ENCODE measurements around the gene MRPL45. TPM values are rescaled to one million over a fixed set of nuclear protein-coding genes. Genes with fewer than 3 reads are reported as not detected.

MRPL45 gene
- total RNA-seq, 2 experiments from 2014 or later: 54.4 to 57.4 TPM

DNA sequence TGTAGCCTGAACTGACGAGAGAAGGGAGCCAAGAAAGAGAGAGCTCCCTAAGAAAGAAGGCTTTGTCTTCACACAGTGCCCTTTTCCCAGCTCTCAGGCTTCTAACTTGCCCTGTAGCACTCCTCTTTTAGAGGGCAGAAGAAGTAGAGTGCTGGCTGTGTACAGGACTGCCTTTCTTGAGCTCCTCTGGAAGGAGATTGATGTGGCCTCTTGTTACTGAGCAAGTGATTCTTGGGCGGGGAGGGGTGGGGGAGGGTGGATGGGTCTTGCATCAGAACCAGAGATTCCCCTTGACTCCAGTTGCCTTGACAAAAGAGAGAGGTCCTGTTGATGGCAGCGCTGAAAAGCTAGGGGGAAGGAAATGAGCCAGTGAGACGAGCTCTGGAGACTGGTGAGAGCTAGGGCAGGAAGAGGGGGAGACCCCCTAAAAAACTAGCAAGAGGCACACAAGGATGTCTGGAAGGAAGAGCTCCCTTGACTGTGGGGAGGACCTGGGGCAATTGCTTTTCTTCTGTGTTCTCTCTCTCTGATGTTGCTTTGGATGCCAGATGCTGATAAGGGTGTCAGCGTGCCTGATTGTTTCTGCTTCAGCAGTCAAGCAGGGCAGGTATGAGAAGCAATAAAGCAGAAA is 28.4 kb downstream of the MRPL45 start:
- Mint-ChIP-seq H3K27me3 (no peaks in the 10 kb centered on the region), H3K9me3 (ENCODE audit: low read depth) (no peaks in the 10 kb centered on the region), H3K4me1 (peaks cover 11% of the 10 kb centered on the region), H3K36me3 (ENCODE audit: low read depth) (peaks cover 22% of the 10 kb centered on the region), H3K27ac (peak overlapping the region; percentile 27), H3K4me3 (no peak overlapping the region)
- DNase-seq (no peak), ATAC-seq (peak; percentile 31)
- intact Hi-C loops (cut with DNase I, micrococcal nuclease): no loop called here
- POLR2A ChIA-PET: no interaction called here
- CTCF ChIA-PET: interaction anchor here (0.9 to 1.6 kb wide), 4 partner anchors 8 to 89 kb away, joined by 3 to 7 read pairs (median 3); no protein-coding TSS in a partner anchor

DNA sequence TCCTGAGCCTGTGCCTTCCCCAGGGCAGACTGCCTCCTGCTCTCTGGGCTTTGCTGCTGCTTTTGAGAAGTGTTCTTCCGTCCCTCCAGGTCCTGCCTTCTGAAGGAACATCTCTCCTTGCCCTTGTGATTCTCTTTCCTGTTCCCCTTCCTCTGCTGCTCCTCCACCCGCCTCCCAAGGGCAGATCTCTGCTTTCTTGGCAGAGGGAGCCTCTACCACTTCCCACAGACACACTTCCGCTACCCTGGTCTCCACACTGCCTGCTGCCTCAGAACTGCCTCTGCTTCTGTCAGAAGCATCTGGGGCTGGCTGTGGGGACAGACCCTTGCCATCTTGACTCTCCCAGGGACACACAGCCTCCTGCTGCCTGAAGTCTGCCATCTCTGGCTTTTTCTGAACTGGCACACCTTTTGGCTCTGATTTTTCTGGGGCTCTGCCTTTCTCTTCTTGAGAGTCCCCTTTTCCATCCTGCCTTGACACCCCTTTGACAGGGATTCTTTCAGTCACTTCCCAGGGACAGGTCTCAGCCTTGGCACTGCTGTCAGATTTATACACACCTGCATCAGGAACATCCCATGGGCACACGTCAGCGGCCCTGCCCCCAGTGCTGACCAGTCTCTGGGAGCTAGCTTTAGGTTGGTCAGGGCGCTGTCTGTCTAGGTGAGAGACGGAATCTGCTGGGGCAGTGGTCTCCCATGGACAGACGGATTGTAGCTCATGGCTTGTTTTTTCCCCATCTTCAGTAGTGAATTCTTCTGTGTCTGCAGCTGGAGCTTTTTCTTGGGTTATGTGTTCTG is 30.2 kb downstream of the MRPL45 start:
- CTCF ChIA-PET: interaction anchor here (0.9 to 1.4 kb wide), 6 partner anchors 11 to 87 kb away, joined by 3 to 4 read pairs (median 3); no protein-coding TSS in a partner anchor

DNA sequence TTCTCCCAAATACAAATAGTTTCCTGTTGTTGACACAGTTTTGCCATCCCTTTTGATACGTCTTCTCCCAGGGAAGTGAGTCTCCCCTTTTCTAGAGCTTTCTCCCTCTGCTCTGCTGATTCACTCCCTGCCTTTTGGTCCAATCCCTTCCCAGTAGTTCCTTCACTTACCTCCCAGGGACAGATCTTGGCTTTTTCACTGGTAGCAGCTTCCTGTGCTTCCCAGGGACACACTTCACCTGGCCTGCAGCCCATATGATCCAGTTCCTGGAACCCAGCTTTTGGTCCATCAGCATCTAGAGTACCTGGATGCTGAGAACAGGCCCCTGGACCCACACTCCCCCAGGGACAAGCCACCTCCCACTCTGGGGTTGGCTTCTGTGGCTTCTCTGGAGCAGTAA is 31.0 kb downstream of the MRPL45 start:
- no peak for DNase-seq
- ChIA-PET POLR2A (no interaction called here), CTCF (interaction anchor here (0.7 to 1.1 kb wide), 4 partner anchors 22 to 685 kb away, joined by 3 to 4 read pairs (median 3); no protein-coding TSS in a partner anchor)
- Mint-ChIP-seq H3K27ac (no peak overlapping the region), H3K27me3 (no peaks in the 10 kb centered on the region), H3K36me3 (ENCODE audit: low read depth) (peaks cover 10% of the 10 kb centered on the region), H3K4me1 (peaks cover 11% of the 10 kb centered on the region), H3K9me3 (ENCODE audit: low read depth) (no peaks in the 10 kb centered on the region), H3K4me3 (no peak overlapping the region)
- intact Hi-C loops (cut with DNase I, micrococcal nuclease): no loop called here
- ATAC-seq: no peak

More for the DNA sequence above, 30.2 kb downstream of the MRPL45 start:
- no peaks in the 10 kb centered on the region for H3K27me3 Mint-ChIP-seq
- intact Hi-C loops (cut with DNase I, micrococcal nuclease): no loop called here
- H3K4me3 Mint-ChIP-seq: no peak overlapping the region
- POLR2A ChIA-PET: no interaction called here
- H3K27ac Mint-ChIP-seq: no peak overlapping the region
- H3K36me3 Mint-ChIP-seq (ENCODE audit: low read depth): peaks cover 14% of the 10 kb centered on the region
- DNase-seq: peak; percentile 27
- no peaks in the 10 kb centered on the region for H3K9me3 Mint-ChIP-seq (ENCODE audit: low read depth)
- peak; percentile 47 for ATAC-seq
- peaks cover 11% of the 10 kb centered on the region for H3K4me1 Mint-ChIP-seq

DNA sequence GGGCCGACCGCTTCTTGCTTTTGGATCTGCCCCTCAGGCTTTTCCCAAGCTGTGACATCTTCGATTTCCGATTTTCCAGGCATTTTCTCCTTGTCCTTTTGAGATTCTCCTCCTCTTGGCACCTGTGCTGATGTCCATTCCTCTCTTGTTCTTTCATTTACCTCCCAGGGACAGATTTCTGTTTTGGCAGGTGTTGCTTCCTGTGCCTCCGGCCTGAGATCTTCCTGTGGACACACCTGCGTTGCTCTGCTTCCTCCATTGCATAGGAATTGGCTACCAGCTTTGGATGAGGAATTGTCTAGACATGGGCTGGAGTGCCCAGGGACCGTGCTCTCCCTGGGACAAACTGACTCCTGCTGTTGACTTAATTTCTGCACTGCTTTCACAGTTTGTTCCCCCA is 31.7 kb downstream of the MRPL45 start:
- H3K9me3 Mint-ChIP-seq (ENCODE audit: low read depth): no peaks in the 10 kb centered on the region
- peaks cover 3% of the 10 kb centered on the region for H3K36me3 Mint-ChIP-seq (ENCODE audit: low read depth)
- H3K4me3 Mint-ChIP-seq: no peak overlapping the region
- intact Hi-C loops (cut with DNase I, micrococcal nuclease): no loop called here
- ChIA-PET POLR2A (no interaction called here), CTCF (interaction anchor here (0.7 to 1.1 kb wide), 4 partner anchors 21 to 684 kb away, joined by 3 to 4 read pairs (median 4); no protein-coding TSS in a partner anchor)
- H3K27me3 Mint-ChIP-seq: peaks cover 2% of the 10 kb centered on the region
- no peak overlapping the region for H3K27ac Mint-ChIP-seq
- ATAC-seq (no peak), DNase-seq (no peak)
- H3K4me1 Mint-ChIP-seq: peaks cover 11% of the 10 kb centered on the region

DNA sequence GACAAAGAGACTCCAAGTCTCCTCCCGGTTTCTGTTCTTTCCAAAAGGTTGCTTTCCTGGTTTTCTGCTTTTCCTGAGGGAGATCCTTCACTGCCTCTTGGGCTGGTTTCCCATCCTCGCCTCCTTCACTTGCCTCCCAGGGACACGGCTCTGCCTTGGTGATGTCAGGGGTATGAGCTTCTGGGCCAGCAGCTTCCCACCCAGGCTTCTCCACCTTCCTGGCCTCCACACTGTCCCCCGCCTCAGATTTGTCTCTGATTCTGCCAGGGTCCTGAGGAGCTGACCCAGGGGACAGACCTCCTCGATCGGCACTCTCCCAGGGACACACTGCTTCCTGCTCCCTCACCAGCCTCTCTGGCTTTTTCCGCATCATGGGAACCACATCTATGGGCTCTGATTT is 32.3 kb downstream of the MRPL45 start:
- ChIA-PET CTCF (interaction anchor here (0.7 to 1.0 kb wide), 3 partner anchors 9 to 160 kb away, joined by 3 to 4 read pairs (median 3); no protein-coding TSS in a partner anchor), POLR2A (no interaction called here)
- peaks cover 4% of the 10 kb centered on the region for H3K27me3 Mint-ChIP-seq

DNA sequence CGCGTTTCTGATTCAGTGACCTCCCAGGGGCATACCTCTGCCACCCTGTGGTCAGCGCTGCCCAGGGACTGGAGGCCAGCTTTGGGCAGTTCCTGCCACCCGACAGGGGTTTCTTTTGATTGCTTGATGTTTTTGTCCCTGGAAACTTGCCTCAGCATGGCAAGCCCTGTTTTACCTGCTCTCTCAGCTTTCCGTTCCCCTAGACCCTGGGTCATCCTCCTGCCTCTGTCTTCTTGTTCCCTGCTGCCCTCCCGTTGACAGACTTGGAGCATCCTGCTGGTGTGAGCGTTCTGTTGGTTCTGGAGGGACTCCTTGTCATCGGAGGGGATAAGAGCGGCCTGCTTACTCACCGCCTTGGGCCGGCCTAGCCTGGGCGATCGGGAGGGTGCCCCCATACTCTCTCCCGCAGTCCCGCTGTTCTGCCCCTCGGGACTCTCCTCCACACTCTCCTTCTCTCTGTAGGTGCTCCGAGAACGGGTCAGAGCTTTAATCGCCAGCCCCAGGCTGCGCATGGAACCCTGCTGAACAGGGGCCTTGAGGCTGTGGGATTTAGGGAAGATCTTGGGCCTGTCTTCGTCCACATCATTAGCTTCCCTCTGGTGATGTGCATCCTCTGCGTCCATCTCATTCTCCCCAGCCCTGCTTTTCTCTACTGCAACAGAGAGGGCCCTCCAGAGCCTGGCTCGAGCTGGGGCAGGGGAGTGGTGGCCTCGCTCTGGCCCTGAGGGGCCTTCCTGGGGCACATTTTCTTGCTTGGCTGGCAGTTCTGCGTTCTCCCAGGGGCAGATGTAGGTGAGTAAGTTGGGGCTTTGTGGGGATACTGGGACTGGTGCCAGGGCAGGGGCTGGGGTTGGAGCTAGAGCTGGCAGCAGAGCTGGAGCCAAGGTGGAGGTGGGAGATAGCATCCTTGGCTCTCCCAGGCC is 33.1 kb downstream of the MRPL45 start:
- Mint-ChIP-seq H3K9me3 (ENCODE audit: low read depth) (no peaks in the 10 kb centered on the region), H3K27me3 (peaks cover 4% of the 10 kb centered on the region), H3K27ac (no peak overlapping the region), H3K4me3 (no peak overlapping the region), H3K4me1 (peaks cover 8% of the 10 kb centered on the region), H3K36me3 (ENCODE audit: low read depth) (no peaks in the 10 kb centered on the region)
- CTCF ChIA-PET: interaction anchor here (0.6 to 1.0 kb wide), 3 partner anchors 10 to 19 kb away, joined by 3 read pairs; no protein-coding TSS in a partner anchor
- POLR2A ChIA-PET: no interaction called here
- ATAC-seq (no peak), DNase-seq (no peak)
- intact Hi-C loops (cut with DNase I, micrococcal nuclease): loop anchor here in 1 of 2 experiments (5.0 kb wide), 1 partner anchor 82 kb away; no protein-coding TSS in a partner anchor

More for the DNA sequence above, 32.3 kb downstream of the MRPL45 start:
- Mint-ChIP-seq H3K4me1 (peaks cover 11% of the 10 kb centered on the region), H3K27ac (no peak overlapping the region), H3K36me3 (ENCODE audit: low read depth) (no peaks in the 10 kb centered on the region), H3K4me3 (no peak overlapping the region), H3K9me3 (ENCODE audit: low read depth) (no peaks in the 10 kb centered on the region)
- intact Hi-C loops (cut with DNase I, micrococcal nuclease): no loop called here
- no peak for DNase-seq
- no peak for ATAC-seq

DNA sequence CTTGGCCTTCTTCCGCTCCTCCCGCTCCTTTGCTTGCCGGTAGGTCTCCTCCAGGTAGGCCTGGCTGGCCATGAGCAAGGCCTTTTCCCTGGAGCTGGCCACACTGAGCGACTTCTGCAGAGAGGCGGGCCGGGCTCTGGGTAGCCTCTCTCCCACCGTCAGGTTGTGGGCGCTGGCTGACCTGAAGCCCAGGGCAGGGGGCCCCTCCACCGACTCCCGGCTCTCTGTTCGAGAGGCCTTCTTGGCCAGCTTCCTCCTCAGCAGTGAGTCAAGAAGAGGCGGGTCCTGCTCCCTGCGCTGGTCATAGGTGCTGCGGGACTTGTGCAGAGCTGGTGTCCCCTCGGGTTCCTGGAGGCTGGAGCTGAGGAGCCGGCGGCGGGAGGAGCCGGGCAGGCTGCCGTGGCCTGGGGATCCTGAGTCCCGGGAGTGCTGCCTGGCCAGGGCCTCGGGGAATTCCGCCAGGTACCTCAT is 34.0 kb downstream of the MRPL45 start:
- H3K27me3 Mint-ChIP-seq: peaks cover 4% of the 10 kb centered on the region
- no peak overlapping the region for H3K27ac Mint-ChIP-seq
- peaks cover 3% of the 10 kb centered on the region for H3K4me1 Mint-ChIP-seq
- ChIA-PET POLR2A (no interaction called here), CTCF (interaction anchor here (0.6 to 0.7 kb wide), 4 partner anchors 14 to 213 kb away, joined by 3 read pairs; no protein-coding TSS in a partner anchor)
- intact Hi-C loops (cut with DNase I, micrococcal nuclease): loop anchor here in 1 of 2 experiments (5.0 kb wide), 1 partner anchor 81 kb away; no protein-coding TSS in a partner anchor
- no peaks in the 10 kb centered on the region for H3K36me3 Mint-ChIP-seq (ENCODE audit: low read depth)
- H3K9me3 Mint-ChIP-seq (ENCODE audit: low read depth): no peaks in the 10 kb centered on the region
- no peak for DNase-seq
- H3K4me3 Mint-ChIP-seq: no peak overlapping the region
- ATAC-seq: no peak

DNA sequence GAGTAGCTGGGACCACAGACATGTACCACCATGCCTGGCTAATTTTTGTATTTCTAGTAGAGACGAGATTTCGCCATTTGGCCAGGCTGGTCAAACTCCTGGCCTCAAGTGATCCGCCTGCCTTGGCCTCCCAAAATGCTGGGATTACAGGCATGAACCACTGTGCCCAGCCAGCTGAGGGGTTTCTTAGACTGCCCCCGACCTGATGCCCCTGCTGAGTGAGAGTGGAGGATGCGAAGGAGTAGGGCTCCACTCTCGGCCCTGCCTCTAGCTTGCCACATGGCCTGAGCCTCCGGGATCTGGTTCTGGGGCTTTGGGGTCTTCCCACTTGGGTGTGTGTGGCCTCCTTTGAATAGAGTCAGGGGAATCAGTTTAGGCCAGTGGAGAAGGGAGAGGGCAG is 35.8 kb downstream of the MRPL45 start:
- H3K27ac Mint-ChIP-seq: no peak overlapping the region
- no peak for ATAC-seq
- CTCF ChIA-PET: interaction anchor here (0.7 to 2.2 kb wide), 5 partner anchors 8 to 76 kb away, joined by 3 to 16 read pairs (median 4); no protein-coding TSS in a partner anchor
- no peak overlapping the region for H3K4me3 Mint-ChIP-seq
- no peaks in the 10 kb centered on the region for H3K9me3 Mint-ChIP-seq (ENCODE audit: low read depth)
- DNase-seq: no peak
- POLR2A ChIA-PET: no interaction called here
- peaks cover 4% of the 10 kb centered on the region for H3K27me3 Mint-ChIP-seq
- no peaks in the 10 kb centered on the region for H3K4me1 Mint-ChIP-seq
- H3K36me3 Mint-ChIP-seq (ENCODE audit: low read depth): no peaks in the 10 kb centered on the region
- intact Hi-C loops (cut with DNase I, micrococcal nuclease): loop anchor here (1.0 to 5.0 kb wide), 2 partner anchors 80 to 82 kb away; no protein-coding TSS in a partner anchor

DNA sequence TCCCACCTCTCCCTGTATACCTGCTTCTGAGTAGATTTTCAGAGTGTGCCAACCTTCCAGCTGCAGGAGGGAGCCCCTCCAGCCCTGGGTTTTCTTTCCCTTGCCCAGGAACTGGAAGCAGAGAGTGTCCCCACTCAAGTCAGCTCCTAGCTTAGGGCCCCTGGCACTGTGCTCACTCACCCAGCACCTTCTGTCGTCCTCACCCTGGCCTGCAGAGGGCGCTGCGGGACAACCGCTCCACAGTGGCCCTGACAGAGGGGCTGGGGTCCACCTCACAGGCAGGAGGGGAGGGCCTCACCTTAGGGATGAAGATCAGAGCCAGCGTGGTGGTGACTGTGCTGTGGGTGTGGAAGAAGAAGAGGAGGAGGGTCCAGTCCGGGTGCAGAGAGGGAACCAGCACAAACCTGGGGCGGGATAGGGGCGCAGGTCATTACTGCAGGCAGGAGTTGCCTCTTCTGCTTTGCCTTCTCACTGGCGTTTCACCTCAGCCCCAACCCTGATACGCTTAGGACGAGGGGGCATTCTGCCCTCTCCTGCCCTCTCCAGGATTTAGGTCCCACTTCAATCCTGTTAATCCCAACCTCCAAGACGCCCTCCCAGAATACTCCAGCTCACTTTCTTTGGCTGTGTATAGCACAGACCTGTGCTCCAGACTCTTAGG is 36.8 kb downstream of the MRPL45 start:
- no peaks in the 10 kb centered on the region for H3K9me3 Mint-ChIP-seq (ENCODE audit: low read depth)
- peak; percentile 81 for DNase-seq
- POLR2A ChIA-PET: no interaction called here
- peak; percentile 91 for ATAC-seq
- H3K27ac Mint-ChIP-seq: no peak overlapping the region
- CTCF ChIA-PET: interaction anchor here (0.6 to 2.2 kb wide), 12 partner anchors 8 to 447 kb away, joined by 3 to 16 read pairs (median 3); no protein-coding TSS in a partner anchor
- no peaks in the 10 kb centered on the region for H3K4me1 Mint-ChIP-seq
- H3K27me3 Mint-ChIP-seq: peaks cover 4% of the 10 kb centered on the region
- intact Hi-C loops (cut with DNase I, micrococcal nuclease): loop anchor here (1.0 to 5.0 kb wide), 2 partner anchors 79 to 81 kb away; no protein-coding TSS in a partner anchor
- no peaks in the 10 kb centered on the region for H3K36me3 Mint-ChIP-seq (ENCODE audit: low read depth)
- no peak overlapping the region for H3K4me3 Mint-ChIP-seq

Data from activated CD4-positive, alpha-beta T cell treated with anti-CD3 and anti-CD28 coated beads for 36 hours (primary cell).